Measurements from ENCODE around the gene LENG1.

LENG1 gene

DNA sequence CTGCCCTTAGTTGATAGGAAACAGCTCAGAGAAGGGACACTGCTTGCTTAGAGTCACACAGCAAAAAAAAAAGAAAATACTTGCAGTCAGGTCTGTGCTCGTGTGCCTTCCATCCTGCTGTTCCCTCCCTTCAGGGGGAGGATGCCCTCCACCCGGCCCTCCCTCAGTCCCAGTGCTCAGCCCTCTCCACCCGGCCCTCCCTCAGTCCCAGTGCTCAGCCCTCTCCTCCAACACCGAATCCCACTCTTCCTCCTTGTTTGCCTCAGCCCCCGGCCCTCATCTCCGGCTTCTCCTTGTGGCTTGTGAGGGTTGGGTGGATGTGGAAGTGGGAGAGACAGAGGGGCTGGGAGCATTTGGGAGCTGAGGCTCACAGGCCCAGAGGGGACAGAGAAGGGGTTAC is 49.9 kb downstream of the LENG1 start:
- DNase-seq (ENCODE audit: low read depth), result no peak

DNA sequence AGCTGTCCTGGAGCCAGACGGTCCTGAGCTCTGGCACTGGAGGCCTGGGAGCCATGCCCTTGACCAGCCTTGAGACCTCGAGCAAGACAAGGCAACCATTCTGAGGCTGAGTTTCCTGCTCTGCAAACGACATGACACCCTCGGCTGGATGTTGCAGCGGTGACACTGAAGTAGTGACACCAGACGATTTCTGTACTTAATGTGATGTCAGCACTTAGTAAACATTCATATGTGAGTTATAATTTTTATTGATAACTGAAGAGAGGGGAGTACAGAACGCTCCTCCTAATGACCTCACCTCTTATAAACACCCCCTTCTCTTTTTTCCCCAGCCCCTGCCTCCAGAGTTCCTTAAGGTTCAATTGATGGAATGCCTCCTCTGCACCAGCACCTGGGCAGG is 51.0 kb downstream of the LENG1 start:
- DNase-seq (ENCODE audit: low read depth), result no peak

DNA sequence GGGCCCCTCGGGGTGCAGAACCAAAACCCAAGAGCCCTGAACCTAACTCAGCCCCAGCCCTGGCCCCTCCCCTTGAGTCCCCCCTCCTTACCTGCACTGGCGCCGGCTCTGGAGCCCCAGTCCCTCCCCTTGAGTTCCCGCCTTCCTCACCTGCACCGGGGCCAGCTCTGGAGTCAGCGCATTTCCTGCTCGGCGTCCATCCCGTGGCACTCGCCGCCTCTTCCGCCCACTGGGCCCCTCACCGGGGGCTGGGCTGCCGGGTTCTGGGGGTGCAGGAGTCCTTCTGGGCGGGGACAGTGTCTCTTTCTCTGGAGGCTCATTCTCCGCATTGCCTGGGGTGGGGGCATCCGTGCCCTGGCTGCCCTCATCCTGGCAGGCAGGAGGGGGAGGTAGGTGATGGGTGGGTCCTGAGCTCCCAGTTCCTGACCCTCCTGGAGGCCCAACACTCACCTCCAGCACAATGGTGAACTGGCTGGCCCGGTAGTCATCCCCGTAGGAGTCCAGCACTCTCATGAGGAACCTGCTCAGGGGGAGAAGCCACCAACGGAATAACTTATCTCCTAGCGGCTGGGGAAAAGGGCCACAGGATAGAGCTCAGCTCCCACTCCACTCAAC is 51.5 kb downstream of the LENG1 start:
- no peak for DNase-seq (ENCODE audit: low read depth)

DNA sequence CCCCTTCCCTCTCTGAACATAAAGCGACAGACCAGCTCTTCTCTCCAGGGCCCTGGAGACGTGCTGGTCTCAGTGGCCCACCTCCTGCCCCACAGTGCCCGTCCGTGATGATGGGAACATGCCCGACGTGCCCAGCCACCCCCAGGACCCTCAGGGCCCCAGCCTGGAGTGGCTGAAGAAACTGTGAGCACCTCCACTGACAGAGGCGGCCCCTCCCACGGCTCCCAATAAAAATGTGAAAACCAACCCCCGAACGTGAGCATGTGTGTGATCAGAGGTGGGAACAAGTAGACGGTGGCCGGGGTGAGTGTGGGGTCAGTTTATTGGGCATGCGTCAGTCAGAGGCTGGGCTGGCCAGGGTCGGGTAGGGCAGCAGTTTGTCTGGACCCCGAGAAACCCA is 52.8 kb downstream of the LENG1 start:
- DNase-seq (ENCODE audit: low read depth), result no peak

DNA sequence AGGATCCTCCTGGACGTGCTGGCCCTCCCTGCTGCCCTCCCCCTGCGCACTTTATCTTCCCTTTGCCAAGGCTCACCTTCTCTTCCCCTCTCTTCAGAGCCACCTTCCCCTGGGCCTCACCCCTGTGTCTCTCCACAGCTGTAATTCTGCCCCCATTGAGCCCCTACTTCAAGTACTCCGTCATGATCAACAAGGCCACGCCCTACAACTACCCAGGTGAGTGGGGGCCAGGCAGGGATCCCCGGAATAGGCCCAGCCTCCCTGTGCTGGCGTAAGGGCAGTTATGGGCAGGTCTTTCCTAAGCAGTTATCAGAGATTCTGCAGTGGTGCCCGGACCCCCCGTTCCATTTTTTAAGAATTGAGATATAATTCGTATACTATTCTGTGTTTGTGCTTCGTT is 53.7 kb downstream of the LENG1 start:
- DNase-seq (ENCODE audit: low read depth), result no peak
